ENCODE data around the gene ELP5.

DNA sequence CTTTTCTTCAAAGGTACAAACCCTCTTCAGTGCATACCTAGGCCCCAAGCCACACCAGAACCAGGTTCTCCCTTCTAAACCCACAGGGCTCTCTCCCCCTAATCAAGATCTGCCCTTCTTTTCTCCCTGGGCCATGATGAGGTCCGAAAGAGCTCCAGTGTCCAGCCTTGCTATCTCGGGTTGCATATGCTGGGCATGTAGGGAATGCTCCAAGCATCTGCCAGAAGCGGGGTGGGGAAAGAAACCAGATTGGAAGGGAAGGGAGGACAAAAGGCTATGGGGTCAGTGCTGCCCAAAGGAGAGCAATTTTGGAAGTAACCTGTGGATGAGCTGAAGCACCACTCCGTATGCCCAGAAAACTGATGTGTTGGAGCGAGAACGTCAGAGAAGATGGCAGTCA is 2.8 kb upstream of the ELP5 start:
- TF ChIP-seq, protein P1, sequence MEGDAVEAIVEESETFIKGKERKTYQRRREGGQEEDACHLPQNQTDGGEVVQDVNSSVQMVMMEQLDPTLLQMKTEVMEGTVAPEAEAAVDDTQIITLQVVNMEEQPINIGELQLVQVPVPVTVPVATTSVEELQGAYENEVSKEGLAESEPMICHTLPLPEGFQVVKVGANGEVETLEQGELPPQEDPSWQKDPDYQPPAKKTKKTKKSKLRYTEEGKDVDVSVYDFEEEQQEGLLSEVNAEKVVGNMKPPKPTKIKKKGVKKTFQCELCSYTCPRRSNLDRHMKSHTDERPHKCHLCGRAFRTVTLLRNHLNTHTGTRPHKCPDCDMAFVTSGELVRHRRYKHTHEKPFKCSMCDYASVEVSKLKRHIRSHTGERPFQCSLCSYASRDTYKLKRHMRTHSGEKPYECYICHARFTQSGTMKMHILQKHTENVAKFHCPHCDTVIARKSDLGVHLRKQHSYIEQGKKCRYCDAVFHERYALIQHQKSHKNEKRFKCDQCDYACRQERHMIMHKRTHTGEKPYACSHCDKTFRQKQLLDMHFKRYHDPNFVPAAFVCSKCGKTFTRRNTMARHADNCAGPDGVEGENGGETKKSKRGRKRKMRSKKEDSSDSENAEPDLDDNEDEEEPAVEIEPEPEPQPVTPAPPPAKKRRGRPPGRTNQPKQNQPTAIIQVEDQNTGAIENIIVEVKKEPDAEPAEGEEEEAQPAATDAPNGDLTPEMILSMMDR (IDR thresholded peaks at IDR 0.05): no peak
- no peak for TF ChIP-seq POLR2A (IDR thresholded peaks at IDR 0.05; ENCODE audit: low read depth)

Data from esophagus muscularis mucosa (tissue), 3 donors.